OCI-LY7 (cell line): ENCODE measurements around the gene GNPDA1. TPM values are rescaled to one million over a fixed set of nuclear protein-coding genes. Genes with fewer than 3 reads are reported as not detected.

Experiments
- BruUV-seq: library from RNA; stranded (reverse); fragments of 400-500 nt; replicated peaks from 2 replicates; lab custom pipeline; 2021; lab: Mats Ljungman, UMichigan
- CTCF ChIA-PET: fragments of 300-600 bp; sonication (Branson Sonifier 250); formaldehyde crosslinking; loops from one replicate; lab custom pipeline; 2022; ENCODE audit warnings: antibody characterized with exemption; ENCODE audit not compliant: unreplicated experiment; lab: Charles Lee
- POLR2A ChIA-PET: fragments of 300-600 bp; sonication (Branson Sonifier 250); formaldehyde crosslinking; loops from one replicate; lab custom pipeline; 2022; ENCODE audit warnings: antibody characterized with exemption; lab: Charles Lee
- DNase-seq: peaks from one replicate; pipeline ENCODE4 v3.0.0-alpha.2; 2015; ENCODE audit warnings: low spot score
- H2AFZ ChIP-seq: fragments of 200-600 bp; sonication (generic), shearing (Covaris generic); 2 replicates; pipeline ENCODE4 v1.6.1; 2014; ENCODE audit warnings: mild to moderate bottlenecking, antibody characterized with exemption, low read length, moderate library complexity
- H3K27ac ChIP-seq: fragments of 200-600 bp; sonication (generic); 2 replicates; pipeline ENCODE4 v1.5.1; 2014; ENCODE audit warnings: mixed run types, low read depth, mild to moderate bottlenecking, moderate library complexity, low read length, inconsistent platforms; ENCODE audit not compliant: poor library complexity, severe bottlenecking
- H3K36me3 ChIP-seq: fragments of 200-600 bp; sonication (generic); 2 replicates; pipeline ENCODE4 v1.6.1; 2014; ENCODE audit warnings: mild to moderate bottlenecking, antibody characterized with exemption, low read length, moderate library complexity, mixed read lengths; ENCODE audit not compliant: insufficient read depth
- H3K4me1 ChIP-seq: fragments of 200-600 bp; sonication (generic); 2 replicates; pipeline ENCODE4 v1.5.1; 2014; ENCODE audit warnings: mild to moderate bottlenecking, low read length; ENCODE audit not compliant: insufficient read depth, poor library complexity, severe bottlenecking
- H3K4me2 ChIP-seq: fragments of 200-600 bp; sonication (generic); 2 replicates; pipeline ENCODE4 v1.6.1; 2014; ENCODE audit warnings: mild to moderate bottlenecking, low read length
- H3K4me3 ChIP-seq: fragments of 200-600 bp; sonication (generic); 2 replicates; pipeline ENCODE4 v1.5.1; 2014; ENCODE audit warnings: mild to moderate bottlenecking, low read depth, low read length; ENCODE audit not compliant: poor library complexity, severe bottlenecking
- H3K79me2 ChIP-seq: fragments of 200-600 bp; sonication (generic); 2 replicates; pipeline ENCODE4 v1.6.1; 2016; ENCODE audit warnings: low read depth, mild to moderate bottlenecking, low read length, moderate library complexity, mixed read lengths; ENCODE audit not compliant: insufficient read depth
- H3K9me2 ChIP-seq: fragments of 200-600 bp; sonication (generic); 2 replicates; pipeline ENCODE4 v1.6.1; 2016; ENCODE audit warnings: mild to moderate bottlenecking, low read length, mixed read lengths; ENCODE audit not compliant: insufficient read depth
- H3K9me3 ChIP-seq: fragments of 200-600 bp; sonication (generic); 2 replicates; pipeline ENCODE4 v1.6.1; 2014; ENCODE audit warnings: mild to moderate bottlenecking, mixed run types, low read length, mixed read lengths
- H4K20me1 ChIP-seq: fragments of 200-600 bp; sonication (generic); 2 replicates; pipeline ENCODE4 v1.6.1; 2014; ENCODE audit warnings: mild to moderate bottlenecking, antibody characterized with exemption, low read length, moderate library complexity, mixed read lengths; ENCODE audit not compliant: insufficient read depth
- EZH2phosphoT487 ChIP-seq: fragments of 200-600 bp; sonication (generic); IDR thresholded peaks from 2 replicates; pipeline ENCODE4 v1.6.1; 2018; ENCODE audit warnings: low read depth, borderline replicate concordance, mild to moderate bottlenecking, mixed run types, antibody characterized with exemption, low read length, moderate library complexity, mixed read lengths
- intact Hi-C: fragments of 100-400 bp; cut with micrococcal nuclease; formaldehyde crosslinking; loops from one replicate; pipeline ENCODE4 v1.10.0; 2022; ENCODE audit not compliant: unreplicated experiment
- total RNA-seq, 2 experiments: library from RNA; depleted of rRNA in 1 of 2; stranded (reverse); fragments of >200 nt in 1 of 2; shearing (Covaris generic) in 1 of 2; gene quantifications; 2 replicates each; pipeline ENCODE4 v1.2.3, GENCODE V29; 2014 to 2022
- TF ChIP-seq, protein P1 (sequence below): fragments of 200-600 bp; sonication (generic); conservative IDR thresholded peaks from 2 replicates; pipeline ENCODE4 v1.5.1; 2014; ENCODE audit warnings: mild to moderate bottlenecking, antibody characterized with exemption, low read length, moderate library complexity, mixed read lengths

GNPDA1 gene
- total RNA-seq, 2 experiments from 2014 or later = 20.2 to 23.1 TPM

DNA sequence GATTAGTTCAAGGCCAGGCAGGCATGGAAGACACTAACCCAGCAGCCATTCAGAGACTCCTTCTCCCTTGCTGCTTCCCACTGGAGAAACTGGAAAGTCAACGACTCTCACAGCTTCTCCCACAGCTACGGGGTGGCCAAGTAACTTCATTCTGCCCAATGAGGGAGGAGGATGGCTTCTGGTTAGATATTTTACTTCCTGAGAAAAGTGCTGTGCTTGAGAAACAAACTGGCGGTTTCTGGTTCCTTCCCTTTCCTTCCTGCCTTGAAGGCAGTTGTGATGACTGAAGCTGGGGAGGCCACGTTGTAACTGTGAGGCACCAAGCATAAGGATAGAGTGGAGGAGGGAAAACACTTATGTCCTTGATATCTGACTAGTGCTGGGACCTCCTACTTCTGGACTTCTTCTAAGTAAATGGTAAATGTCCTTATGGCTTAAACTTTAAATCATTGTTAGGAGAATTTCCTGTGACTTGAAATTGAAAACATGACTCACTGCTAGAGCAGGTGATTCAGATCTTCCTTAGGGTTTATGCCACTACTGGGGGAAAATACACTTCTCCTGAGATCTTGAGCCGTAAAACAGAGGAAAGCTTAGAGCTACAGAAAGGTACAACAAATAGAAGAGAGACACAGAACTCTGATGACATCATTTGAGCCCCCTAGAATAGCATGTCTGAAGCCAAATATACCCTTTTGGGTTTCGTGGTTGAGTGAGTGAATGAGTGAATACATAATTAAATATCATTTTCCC is 3.1 kb upstream of the GNPDA1 start:
- peak overlapping the region; percentile 9 for H3K4me3 ChIP-seq
- peak overlapping the region; percentile 1 for H3K27ac ChIP-seq
- intact Hi-C loops = loop anchor here (2.0 kb wide), 1 partner anchor 323 kb away; no protein-coding TSS in a partner anchor
- H3K36me3 ChIP-seq = peaks cover 7% of the 10 kb centered on the region
- peaks cover 52% of the 10 kb centered on the region for H3K4me1 ChIP-seq
- no peaks in the 10 kb centered on the region for H4K20me1 ChIP-seq
- peak; percentile 26 for DNase-seq
- ChIA-PET POLR2A (interaction anchor here (0.6 to 1.2 kb wide), 4 partner anchors 9 to 92 kb away, joined by 3 to 7 read pairs (median 4); partner anchors contain the start of gene RNF14), CTCF (interaction anchor here (1.1 to 1.2 kb wide), 2 partner anchors 91 to 93 kb away, joined by 4 to 5 read pairs; no protein-coding TSS in a partner anchor)
- BruUV-seq = no TSS peak
- H2AFZ ChIP-seq = peak overlapping the region; percentile 96
- no peaks in the 10 kb centered on the region for H3K9me2 ChIP-seq
- H3K9me3 ChIP-seq = no peaks in the 10 kb centered on the region
- H3K79me2 ChIP-seq = no peaks in the 10 kb centered on the region
- peak overlapping the region; percentile 33 for H3K4me2 ChIP-seq
- TF ChIP-seq EZH2phosphoT487 = no peak
- TF ChIP-seq, protein P1, sequence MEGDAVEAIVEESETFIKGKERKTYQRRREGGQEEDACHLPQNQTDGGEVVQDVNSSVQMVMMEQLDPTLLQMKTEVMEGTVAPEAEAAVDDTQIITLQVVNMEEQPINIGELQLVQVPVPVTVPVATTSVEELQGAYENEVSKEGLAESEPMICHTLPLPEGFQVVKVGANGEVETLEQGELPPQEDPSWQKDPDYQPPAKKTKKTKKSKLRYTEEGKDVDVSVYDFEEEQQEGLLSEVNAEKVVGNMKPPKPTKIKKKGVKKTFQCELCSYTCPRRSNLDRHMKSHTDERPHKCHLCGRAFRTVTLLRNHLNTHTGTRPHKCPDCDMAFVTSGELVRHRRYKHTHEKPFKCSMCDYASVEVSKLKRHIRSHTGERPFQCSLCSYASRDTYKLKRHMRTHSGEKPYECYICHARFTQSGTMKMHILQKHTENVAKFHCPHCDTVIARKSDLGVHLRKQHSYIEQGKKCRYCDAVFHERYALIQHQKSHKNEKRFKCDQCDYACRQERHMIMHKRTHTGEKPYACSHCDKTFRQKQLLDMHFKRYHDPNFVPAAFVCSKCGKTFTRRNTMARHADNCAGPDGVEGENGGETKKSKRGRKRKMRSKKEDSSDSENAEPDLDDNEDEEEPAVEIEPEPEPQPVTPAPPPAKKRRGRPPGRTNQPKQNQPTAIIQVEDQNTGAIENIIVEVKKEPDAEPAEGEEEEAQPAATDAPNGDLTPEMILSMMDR = no peak

DNA sequence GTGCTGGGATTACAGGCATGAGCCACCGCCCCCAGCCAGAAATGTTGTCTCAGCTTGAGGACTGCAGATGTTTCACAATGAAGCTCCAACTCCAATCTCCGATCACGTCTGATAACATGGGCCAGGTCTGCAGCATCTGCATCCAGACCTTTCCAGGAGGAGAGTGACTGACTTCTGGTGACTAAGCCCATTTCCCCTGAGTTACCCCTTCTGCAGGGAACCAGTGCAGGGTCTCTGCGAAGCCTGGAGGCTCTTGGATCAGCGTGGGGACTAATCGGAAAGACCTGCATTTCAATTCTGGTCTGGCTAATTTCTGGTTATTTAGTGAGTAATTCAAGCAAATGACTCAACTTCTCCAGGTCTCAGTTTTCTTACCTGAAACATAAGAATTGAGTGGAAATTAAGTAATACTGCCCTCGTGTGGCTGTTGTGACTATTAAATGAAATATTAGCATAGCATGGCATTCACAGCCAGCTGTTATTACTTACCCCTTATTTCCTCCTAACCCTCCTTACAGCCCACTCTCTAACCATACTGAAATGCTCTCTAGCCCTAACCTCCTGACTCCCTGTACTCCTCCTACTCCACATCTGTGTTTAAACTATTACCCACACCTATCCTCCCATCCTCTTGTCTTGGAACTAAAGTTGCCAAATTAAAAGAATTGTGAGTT is 2.2 kb upstream of the GNPDA1 start:
- ChIA-PET POLR2A (interaction anchor here (0.5 to 2.7 kb wide), 5 partner anchors 9 to 94 kb away, joined by 3 to 20 read pairs (median 4); partner anchors contain the start of gene RNF14), CTCF (interaction anchor here (1.2 kb wide), 1 partner anchor 92 kb away, joined by 5 read pairs; no protein-coding TSS in a partner anchor)
- no peaks in the 10 kb centered on the region for H3K9me3 ChIP-seq
- H3K9me2 ChIP-seq = no peaks in the 10 kb centered on the region
- H3K4me1 ChIP-seq = peaks cover 52% of the 10 kb centered on the region
- no peak overlapping the region for H3K4me3 ChIP-seq
- no peaks in the 10 kb centered on the region for H3K79me2 ChIP-seq
- intact Hi-C loops = loop anchor here (2.0 kb wide), 1 partner anchor 322 kb away; no protein-coding TSS in a partner anchor
- no peak for TF ChIP-seq EZH2phosphoT487
- TF ChIP-seq, protein P1 = peak; percentile 83
- H4K20me1 ChIP-seq = no peaks in the 10 kb centered on the region
- BruUV-seq = no TSS peak
- peak overlapping the region; percentile 1 for H3K27ac ChIP-seq
- H3K4me2 ChIP-seq = peak overlapping the region; percentile 33
- H3K36me3 ChIP-seq = peaks cover 9% of the 10 kb centered on the region
- peak overlapping the region; percentile 96 for H2AFZ ChIP-seq
- peak; percentile 82 for DNase-seq
